WTC11 (cell line): Measurements from ENCODE around the gene CCNG2. TPM values are rescaled to one million over a fixed set of nuclear protein-coding genes. Genes with fewer than 3 reads are reported as not detected.
A peak's percentile ranks its signal among the peaks of the same experiment; 100 is the strongest.

Experiments
- ATAC-seq: fragments of 200-7000 bp; cut with Tn5 transposase; 2 replicates; pipeline ENCODE4 v1.10.0; 2021; ENCODE audit warnings: mild to moderate bottlenecking, moderate library complexity
- CTCF ChIA-PET: fragments of 300-600 bp; sonication (Branson Sonifier 250); formaldehyde crosslinking; loops from one replicate; lab custom pipeline; 2021; ENCODE audit warnings: antibody characterized with exemption; lab: Charles Lee
- POLR2A ChIA-PET: fragments of 350-600 bp; sonication (Branson Sonifier 250); formaldehyde crosslinking; loops from one replicate; lab custom pipeline; 2021; ENCODE audit warnings: antibody characterized with exemption; lab: Charles Lee
- DNase-seq: peaks from one replicate; pipeline ENCODE4 v3.0.0; 2021; ENCODE audit warnings: low spot score
- H3K27ac Mint-ChIP-seq: 2 replicates; pipeline ENCODE4 v1.8.0; 2021; ENCODE audit warnings: mixed read lengths
- H3K27me3 Mint-ChIP-seq: 2 replicates; pipeline ENCODE4 v1.8.0; 2021; ENCODE audit warnings: low read depth, mild to moderate bottlenecking, moderate library complexity, mixed read lengths
- H3K36me3 Mint-ChIP-seq: 2 replicates; pipeline ENCODE4 v1.8.0; 2021; ENCODE audit warnings: mixed read lengths
- H3K4me1 Mint-ChIP-seq: 2 replicates; pipeline ENCODE4 v1.8.0; 2022; ENCODE audit warnings: mixed read lengths
- H3K4me3 Mint-ChIP-seq: 2 replicates; pipeline ENCODE4 v1.8.0; 2021; ENCODE audit warnings: mild to moderate bottlenecking, moderate library complexity, mixed read lengths
- H3K9me3 Mint-ChIP-seq: 2 replicates; pipeline ENCODE4 v1.8.0; 2021; ENCODE audit warnings: mixed read lengths
- ETV6 ChIP-seq: sonication (generic); formaldehyde crosslinking; IDR thresholded peaks from 2 replicates; pipeline ENCODE4 v1.8.1; 2022; ENCODE audit warnings: mild to moderate bottlenecking, missing genetic modification reagents
- JAZF1 ChIP-seq: fragments of 250-450 bp; sonication (Bioruptor Pico); IDR thresholded peaks from 2 replicates; pipeline ENCODE4 v1.9.0; 2021; ENCODE audit warnings: moderate library complexity, mild to moderate bottlenecking, inconsistent platforms
- KAT7 ChIP-seq: sonication (generic); formaldehyde crosslinking; IDR thresholded peaks from 2 replicates; pipeline ENCODE4 v1.8.1; 2023; ENCODE audit warnings: missing genetic modification reagents, mild to moderate bottlenecking, borderline replicate concordance
- OVOL2 ChIP-seq: fragments of 250-450 bp; sonication (Bioruptor Pico); IDR thresholded peaks from 2 replicates; pipeline ENCODE4 v1.9.0; 2021; ENCODE audit warnings: mild to moderate bottlenecking, borderline replicate concordance
- SMAD4 ChIP-seq: sonication (generic); formaldehyde crosslinking; IDR thresholded peaks from 2 replicates; pipeline ENCODE4 v1.8.0; 2022; ENCODE audit warnings: mild to moderate bottlenecking, missing genetic modification reagents
- ZNF232 ChIP-seq: sonication (generic); formaldehyde crosslinking; IDR thresholded peaks from 2 replicates; pipeline ENCODE4 v1.8.0; 2022; ENCODE audit warnings: mild to moderate bottlenecking, missing genetic modification reagents
- ZNF671 ChIP-seq: fragments of 250-450 bp; sonication (Bioruptor Pico); IDR thresholded peaks from 2 replicates; pipeline ENCODE4 v1.8.0; 2021; ENCODE audit warnings: mild to moderate bottlenecking
- total RNA-seq: library from RNA; stranded (reverse); gene quantifications from 3 replicates; pipeline ENCODE4 v1.2.3, GENCODE V29; 2021
- TF ChIP-seq, protein P1 (sequence below): sonication (generic); formaldehyde crosslinking; IDR thresholded peaks from 2 replicates; pipeline ENCODE4 v1.8.0; 2022; ENCODE audit warnings: missing genetic modification reagents
- TF ChIP-seq, protein P2 (sequence below): fragments of 250-450 bp; sonication (Bioruptor Pico); IDR thresholded peaks from 2 replicates; pipeline ENCODE4 v1.8.0; 2021; ENCODE audit warnings: mild to moderate bottlenecking
- TF ChIP-seq, protein P3 (sequence below): fragments of 250-450 bp; sonication (Bioruptor Pico); IDR thresholded peaks from 2 replicates; pipeline ENCODE4 v1.9.0; 2021; ENCODE audit warnings: mild to moderate bottlenecking, borderline replicate concordance

The CCNG2 gene
- total RNA-seq, 1 experiment from 2014 or later = 18.9 TPM

DNA sequence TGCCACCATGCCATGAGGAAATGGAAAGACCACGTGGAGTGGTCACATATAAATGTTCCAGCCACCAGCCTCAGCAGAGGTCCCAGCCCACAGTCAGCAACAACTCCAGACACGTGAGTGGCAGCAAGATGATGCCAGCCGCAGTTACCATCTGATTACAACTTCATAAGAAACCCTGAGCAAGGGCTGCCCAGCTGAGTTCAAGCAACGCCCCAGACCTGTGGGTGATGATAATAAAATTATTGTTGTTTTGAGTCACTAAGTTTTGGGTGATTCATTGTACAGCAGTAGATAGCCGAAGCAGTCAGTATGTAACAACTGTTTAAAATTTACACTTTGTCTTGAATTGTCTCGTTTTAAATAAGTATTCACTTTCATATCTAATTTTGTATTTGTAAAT, 5.8 kb upstream of the CCNG2 start (continued):
- TF ChIP-seq, protein P1, sequence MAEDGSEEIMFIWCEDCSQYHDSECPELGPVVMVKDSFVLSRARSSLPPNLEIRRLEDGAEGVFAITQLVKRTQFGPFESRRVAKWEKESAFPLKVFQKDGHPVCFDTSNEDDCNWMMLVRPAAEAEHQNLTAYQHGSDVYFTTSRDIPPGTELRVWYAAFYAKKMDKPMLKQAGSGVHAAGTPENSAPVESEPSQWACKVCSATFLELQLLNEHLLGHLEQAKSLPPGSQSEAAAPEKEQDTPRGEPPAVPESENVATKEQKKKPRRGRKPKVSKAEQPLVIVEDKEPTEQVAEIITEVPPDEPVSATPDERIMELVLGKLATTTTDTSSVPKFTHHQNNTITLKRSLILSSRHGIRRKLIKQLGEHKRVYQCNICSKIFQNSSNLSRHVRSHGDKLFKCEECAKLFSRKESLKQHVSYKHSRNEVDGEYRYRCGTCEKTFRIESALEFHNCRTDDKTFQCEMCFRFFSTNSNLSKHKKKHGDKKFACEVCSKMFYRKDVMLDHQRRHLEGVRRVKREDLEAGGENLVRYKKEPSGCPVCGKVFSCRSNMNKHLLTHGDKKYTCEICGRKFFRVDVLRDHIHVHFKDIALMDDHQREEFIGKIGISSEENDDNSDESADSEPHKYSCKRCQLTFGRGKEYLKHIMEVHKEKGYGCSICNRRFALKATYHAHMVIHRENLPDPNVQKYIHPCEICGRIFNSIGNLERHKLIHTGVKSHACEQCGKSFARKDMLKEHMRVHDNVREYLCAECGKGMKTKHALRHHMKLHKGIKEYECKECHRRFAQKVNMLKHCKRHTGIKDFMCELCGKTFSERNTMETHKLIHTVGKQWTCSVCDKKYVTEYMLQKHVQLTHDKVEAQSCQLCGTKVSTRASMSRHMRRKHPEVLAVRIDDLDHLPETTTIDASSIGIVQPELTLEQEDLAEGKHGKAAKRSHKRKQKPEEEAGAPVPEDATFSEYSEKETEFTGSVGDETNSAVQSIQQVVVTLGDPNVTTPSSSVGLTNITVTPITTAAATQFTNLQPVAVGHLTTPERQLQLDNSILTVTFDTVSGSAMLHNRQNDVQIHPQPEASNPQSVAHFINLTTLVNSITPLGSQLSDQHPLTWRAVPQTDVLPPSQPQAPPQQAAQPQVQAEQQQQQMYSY (CRISPR knock-in tag) = no peak
- TF ChIP-seq JAZF1 (CRISPR knock-in tag) (no peak), ZNF671 (CRISPR knock-in tag) (no peak), SMAD4 (no peak)
- TF ChIP-seq, protein P2, sequence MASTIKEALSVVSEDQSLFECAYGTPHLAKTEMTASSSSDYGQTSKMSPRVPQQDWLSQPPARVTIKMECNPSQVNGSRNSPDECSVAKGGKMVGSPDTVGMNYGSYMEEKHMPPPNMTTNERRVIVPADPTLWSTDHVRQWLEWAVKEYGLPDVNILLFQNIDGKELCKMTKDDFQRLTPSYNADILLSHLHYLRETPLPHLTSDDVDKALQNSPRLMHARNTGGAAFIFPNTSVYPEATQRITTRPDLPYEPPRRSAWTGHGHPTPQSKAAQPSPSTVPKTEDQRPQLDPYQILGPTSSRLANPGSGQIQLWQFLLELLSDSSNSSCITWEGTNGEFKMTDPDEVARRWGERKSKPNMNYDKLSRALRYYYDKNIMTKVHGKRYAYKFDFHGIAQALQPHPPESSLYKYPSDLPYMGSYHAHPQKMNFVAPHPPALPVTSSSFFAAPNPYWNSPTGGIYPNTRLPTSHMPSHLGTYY = no peak
- TF ChIP-seq, protein P3, sequence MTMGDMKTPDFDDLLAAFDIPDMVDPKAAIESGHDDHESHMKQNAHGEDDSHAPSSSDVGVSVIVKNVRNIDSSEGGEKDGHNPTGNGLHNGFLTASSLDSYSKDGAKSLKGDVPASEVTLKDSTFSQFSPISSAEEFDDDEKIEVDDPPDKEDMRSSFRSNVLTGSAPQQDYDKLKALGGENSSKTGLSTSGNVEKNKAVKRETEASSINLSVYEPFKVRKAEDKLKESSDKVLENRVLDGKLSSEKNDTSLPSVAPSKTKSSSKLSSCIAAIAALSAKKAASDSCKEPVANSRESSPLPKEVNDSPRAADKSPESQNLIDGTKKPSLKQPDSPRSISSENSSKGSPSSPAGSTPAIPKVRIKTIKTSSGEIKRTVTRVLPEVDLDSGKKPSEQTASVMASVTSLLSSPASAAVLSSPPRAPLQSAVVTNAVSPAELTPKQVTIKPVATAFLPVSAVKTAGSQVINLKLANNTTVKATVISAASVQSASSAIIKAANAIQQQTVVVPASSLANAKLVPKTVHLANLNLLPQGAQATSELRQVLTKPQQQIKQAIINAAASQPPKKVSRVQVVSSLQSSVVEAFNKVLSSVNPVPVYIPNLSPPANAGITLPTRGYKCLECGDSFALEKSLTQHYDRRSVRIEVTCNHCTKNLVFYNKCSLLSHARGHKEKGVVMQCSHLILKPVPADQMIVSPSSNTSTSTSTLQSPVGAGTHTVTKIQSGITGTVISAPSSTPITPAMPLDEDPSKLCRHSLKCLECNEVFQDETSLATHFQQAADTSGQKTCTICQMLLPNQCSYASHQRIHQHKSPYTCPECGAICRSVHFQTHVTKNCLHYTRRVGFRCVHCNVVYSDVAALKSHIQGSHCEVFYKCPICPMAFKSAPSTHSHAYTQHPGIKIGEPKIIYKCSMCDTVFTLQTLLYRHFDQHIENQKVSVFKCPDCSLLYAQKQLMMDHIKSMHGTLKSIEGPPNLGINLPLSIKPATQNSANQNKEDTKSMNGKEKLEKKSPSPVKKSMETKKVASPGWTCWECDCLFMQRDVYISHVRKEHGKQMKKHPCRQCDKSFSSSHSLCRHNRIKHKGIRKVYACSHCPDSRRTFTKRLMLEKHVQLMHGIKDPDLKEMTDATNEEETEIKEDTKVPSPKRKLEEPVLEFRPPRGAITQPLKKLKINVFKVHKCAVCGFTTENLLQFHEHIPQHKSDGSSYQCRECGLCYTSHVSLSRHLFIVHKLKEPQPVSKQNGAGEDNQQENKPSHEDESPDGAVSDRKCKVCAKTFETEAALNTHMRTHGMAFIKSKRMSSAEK (CRISPR knock-in tag) = no peak

DNA sequence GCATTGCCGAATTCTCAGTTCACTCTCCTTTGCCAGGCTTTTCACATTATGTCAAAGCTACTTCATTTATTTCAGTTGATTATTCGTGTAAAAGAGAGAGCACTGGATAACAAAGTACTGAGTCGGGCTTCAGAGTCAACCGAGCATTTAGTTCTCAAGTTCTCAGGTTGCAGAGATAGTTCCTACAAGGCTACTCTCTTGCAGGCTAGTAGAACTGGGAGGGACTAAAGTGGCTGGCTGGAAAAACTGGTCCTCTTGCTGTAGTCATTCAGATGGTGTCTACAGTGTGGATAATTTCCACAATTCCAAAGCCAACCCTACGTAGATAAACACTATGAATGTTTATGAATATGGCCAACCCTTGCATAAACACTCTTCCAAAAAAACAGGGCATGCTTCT, 4.6 kb upstream of the CCNG2 start:
- TF ChIP-seq, protein P1 (CRISPR knock-in tag) = peak; percentile 34; the same call in 1 of the 2 replicates
- no peak for TF ChIP-seq ETV6 (CRISPR knock-in tag)
- no peak for DNase-seq
- ATAC-seq = peak; percentile 25
- no peaks in the 10 kb centered on the region for H3K36me3 Mint-ChIP-seq
- ChIA-PET CTCF (interaction anchor here (1.5 kb wide), 1 partner anchor 17 kb away, joined by 4 read pairs; no protein-coding TSS in a partner anchor), POLR2A (interaction anchor here (0.6 to 0.9 kb wide), 4 partner anchors 8 to 73 kb away, joined by 3 to 5 read pairs (median 4); no protein-coding TSS in a partner anchor)
- peak overlapping the region; percentile 79 for H3K27ac Mint-ChIP-seq
- no peaks in the 10 kb centered on the region; the same call in 1 of the 2 replicates for H3K27me3 Mint-ChIP-seq
- H3K4me1 Mint-ChIP-seq = peaks cover 43% of the 10 kb centered on the region
- H3K4me3 Mint-ChIP-seq = no peak overlapping the region
- H3K9me3 Mint-ChIP-seq = peaks cover 8% of the 10 kb centered on the region

DNA sequence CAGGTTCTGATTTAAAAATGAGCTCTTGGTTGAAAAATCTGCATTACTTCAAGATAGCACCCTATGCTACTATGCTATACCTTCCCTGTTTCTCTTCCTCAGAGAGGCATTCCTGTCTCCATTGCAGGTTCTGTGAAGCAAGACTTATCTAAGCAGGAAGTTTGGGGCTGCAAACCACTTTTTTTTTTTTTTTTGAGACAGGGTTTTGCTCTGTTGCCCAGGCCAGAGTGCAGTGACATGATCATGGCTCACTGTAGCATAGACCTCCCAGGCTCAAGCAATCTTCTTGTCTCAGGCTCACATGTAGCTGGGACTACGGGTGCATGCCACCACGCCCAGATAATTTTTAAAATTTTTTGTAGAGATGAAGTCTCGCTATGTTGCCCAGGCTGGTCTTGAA, 4.0 kb upstream of the CCNG2 start:
- Mint-ChIP-seq H3K36me3 (no peaks in the 10 kb centered on the region), H3K4me1 (peaks cover 43% of the 10 kb centered on the region), H3K9me3 (peaks cover 8% of the 10 kb centered on the region), H3K4me3 (no peak overlapping the region), H3K27me3 (no peaks in the 10 kb centered on the region; the same call in 1 of the 2 replicates), H3K27ac (no peak overlapping the region)
- POLR2A ChIA-PET = interaction anchor here (0.7 to 0.9 kb wide), 2 partner anchors 13 to 74 kb away, joined by 3 to 5 read pairs; no protein-coding TSS in a partner anchor
- TF ChIP-seq KAT7 (CRISPR knock-in tag) (no peak), OVOL2 (no peak), ZNF232 (no peak)
- ATAC-seq = no peak
- no peak for DNase-seq
- CTCF ChIA-PET = interaction anchor here (1.5 kb wide), 1 partner anchor 17 kb away, joined by 4 read pairs; no protein-coding TSS in a partner anchor
